ENCODE measurements around the gene OXER1. TPM values are rescaled to one million over a fixed set of nuclear protein-coding genes. Genes with fewer than 3 reads are reported as not detected.

The OXER1 gene
- polyA plus RNA-seq, 3 donors: 9.8 to 13.4 (median 12.8) TPM

DNA sequence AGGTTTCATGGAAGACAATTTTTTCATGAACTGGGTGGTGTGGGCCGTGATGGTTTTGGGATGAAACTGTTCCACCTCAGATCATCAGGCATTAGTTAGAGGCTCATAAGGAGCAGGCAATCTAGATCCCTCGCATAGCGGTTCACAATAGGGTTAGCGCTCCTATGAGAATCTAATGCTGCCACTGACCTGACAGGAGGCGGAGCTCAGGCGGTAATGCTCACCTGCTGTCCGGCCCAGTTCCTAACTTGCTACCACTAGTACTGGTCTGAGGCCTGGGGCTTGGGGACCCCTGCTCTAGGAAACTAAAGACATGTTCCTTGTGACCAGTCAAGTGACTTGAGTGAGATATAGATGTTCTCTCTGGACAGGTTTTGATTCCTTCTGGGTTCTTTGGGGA is 49.2 kb downstream of the OXER1 start:
- DNase-seq: no peak

DNA sequence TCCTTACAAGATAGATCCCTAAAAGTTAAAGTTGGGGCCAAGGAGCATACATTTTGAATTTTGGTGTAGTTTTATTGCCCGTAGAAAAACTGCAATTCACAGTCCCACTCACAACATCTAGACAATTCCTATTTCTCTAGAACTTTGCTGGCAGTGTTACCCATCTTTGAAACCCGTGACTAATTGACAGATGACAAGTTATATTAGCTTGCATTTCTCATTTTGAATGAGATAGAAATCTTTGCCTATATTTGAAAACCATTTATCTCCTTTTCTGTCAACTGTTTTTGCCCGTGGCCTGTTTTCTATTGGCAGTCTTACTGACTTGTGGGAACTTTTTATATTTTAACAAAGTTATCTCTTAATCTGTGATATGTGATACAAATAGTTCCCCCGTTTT is 50.0 kb downstream of the OXER1 start:
- no peak for DNase-seq

GRCh38 chr2:42712934-42713333 is 51.0 kb downstream of the OXER1 start:
- no peak for DNase-seq

Other genes starting within 250 kb of the OXER1 start
- gene MTA3, start 195.5 kb downstream of the OXER1 start, polyA plus RNA-seq (ENCODE audit: insufficient read length in 3 of 3): 10 to 100 TPM; 63.0 to 74.2 (median 70.5) TPM
- gene HAAO, start 28.4 kb upstream of the OXER1 start, polyA plus RNA-seq (ENCODE audit: insufficient read length in 3 of 3): 10 to 100 TPM; 42.6 to 53.6 (median 49.0) TPM

All from renal pelvis (tissue), 4 donors.